Natural killer cell (primary cell): ENCODE data around the gene CCDC63. TPM values are rescaled to one million over a fixed set of nuclear protein-coding genes. Genes with fewer than 3 reads are reported as not detected.

Experiments used
- ATAC-seq, 3 donors: fragments of 150-1000 bp in 2 of 3; fragments of 200-7000 bp in 1 of 3; cut with Tn5 transposase; 1 replicate in 1 of 3; 2 replicates in 2 of 3; pipeline ENCODE4 v1.10.0; 2021; ENCODE audit warnings: mild to moderate bottlenecking in 2 of 3, moderate library complexity in 2 of 3
- DNase-seq, 2 donors: peaks; one replicate each; pipeline versions ENCODE4 v3.0.0 to v3.0.0-alpha.2; 2013 to 2021; ENCODE audit warnings: mixed read lengths in 1 of 2
- H3K27ac ChIP-seq: one replicate; pipeline ENCODE4 v1.5.1; 2013; ENCODE audit warnings: mild to moderate bottlenecking, low read length
- H3K27me3 ChIP-seq: one replicate; pipeline ENCODE4 v1.6.1; 2013; ENCODE audit warnings: low read length; ENCODE audit not compliant: control insufficient read depth, insufficient read depth
- H3K36me3 ChIP-seq: one replicate; pipeline ENCODE4 v1.6.1; 2013; ENCODE audit warnings: low read length; ENCODE audit not compliant: control insufficient read depth, insufficient read depth
- H3K4me1 ChIP-seq: one replicate; pipeline ENCODE4 v1.6.1; 2013; ENCODE audit warnings: low read length; ENCODE audit not compliant: control insufficient read depth, insufficient read depth
- H3K4me3 ChIP-seq: one replicate; pipeline ENCODE4 v1.5.1; 2013; ENCODE audit warnings: low read length
- H3K9me3 ChIP-seq: one replicate; pipeline ENCODE4 v1.6.1; 2013; ENCODE audit warnings: low read length; ENCODE audit not compliant: control insufficient read depth, insufficient read depth
- H3K27ac Mint-ChIP-seq, 2 donors: one replicate each; pipeline ENCODE4 v1.8.0; 2022; ENCODE audit warnings: mild to moderate bottlenecking in 2 of 2, mixed read lengths in 2 of 2, moderate library complexity in 1 of 2
- H3K27me3 Mint-ChIP-seq, 2 donors: one replicate each; pipeline ENCODE4 v1.8.0; 2022; ENCODE audit warnings: low read depth in 2 of 2, mixed read lengths in 2 of 2
- H3K36me3 Mint-ChIP-seq: one replicate; pipeline ENCODE4 v1.8.0; 2022; ENCODE audit warnings: mixed read lengths
- H3K4me1 Mint-ChIP-seq, 2 donors: one replicate each; pipeline ENCODE4 v1.8.0; 2022; ENCODE audit warnings: mixed read lengths in 2 of 2
- H3K4me3 Mint-ChIP-seq: one replicate; pipeline ENCODE4 v1.8.0; 2022; ENCODE audit warnings: mild to moderate bottlenecking, moderate library complexity, mixed read lengths
- H3K9me3 Mint-ChIP-seq, 2 donors: one replicate each; pipeline ENCODE4 v1.8.0; 2022; ENCODE audit warnings: mixed read lengths in 2 of 2
- WGBS: methylation state at CpG from one replicate; pipeline ENCODE4 v1.1.7; 2013; ENCODE audit warnings: missing lambda C conversion rate; ENCODE audit not compliant: insufficient coverage; 5-methylcytosine and 5-hydroxymethylcytosine counted together
- intact Hi-C: fragments of 100-400 bp; cut with micrococcal nuclease; formaldehyde crosslinking; loops from one replicate; pipeline ENCODE4 v1.14.2; 2022
- total RNA-seq, 4 donors: library from RNA; stranded (reverse); fragments of 120-200 nt in 1 of 4; gene quantifications; one replicate each; pipeline versions ENCODE4 v1.2.3 to v1.2.4, GENCODE V29; 2013 to 2022
- TF ChIP-seq, protein P1 (sequence below): fragments of 200-600 bp; IDR thresholded peaks from one replicate; pipeline ENCODE4 v1.8.0; 2022; ENCODE audit warnings: antibody characterized with exemption

Gene CCDC63
- total RNA-seq, 3 donors from 2014 or later (not counting 1 experiment from before 2014, with no cell fraction given), result not detected

DNA sequence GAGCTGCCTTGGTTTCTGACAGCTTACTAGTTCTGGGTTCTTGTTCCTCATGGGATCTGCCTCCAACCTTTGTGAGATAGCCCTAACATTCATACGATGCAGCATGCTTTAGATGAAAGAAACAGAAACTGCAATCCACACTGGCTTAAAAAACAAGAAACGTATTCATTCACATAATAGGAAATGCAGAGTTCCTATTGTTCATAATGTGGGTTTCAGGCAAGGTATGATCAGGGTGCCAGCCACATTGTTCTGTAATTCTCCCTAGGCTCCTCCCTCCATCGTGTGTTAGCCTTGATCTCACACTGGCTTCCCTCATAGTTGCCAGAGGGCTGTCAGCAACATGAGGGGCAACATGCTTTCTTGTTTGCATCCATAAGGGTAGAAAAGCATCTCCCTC lies 2.7 kb upstream of the CCDC63 start:
- H3K4me3 ChIP-seq, result no peak overlapping the region
- no peaks in the 10 kb centered on the region for H3K36me3 ChIP-seq
- intact Hi-C loops, result no loop called here
- H3K36me3 Mint-ChIP-seq, result no peaks in the 10 kb centered on the region
- H3K27ac ChIP-seq, result no peak overlapping the region
- no peak overlapping the region for H3K27ac Mint-ChIP-seq
- H3K4me1 ChIP-seq, result peaks cover 8% of the 10 kb centered on the region
- H3K4me3 Mint-ChIP-seq, result no peak overlapping the region
- H3K27me3 Mint-ChIP-seq, result peaks cover 24 to 49% of the 10 kb centered on the region in 2 donors
- DNase-seq, result no peak
- H3K9me3 Mint-ChIP-seq, result no peaks in the 10 kb centered on the region
- WGBS, result 73% methylated on average over 2 of the region's 3 CpGs
- no peak for ATAC-seq
- peaks cover 8% of the 10 kb centered on the region for H3K27me3 ChIP-seq
- no peaks in the 10 kb centered on the region for H3K9me3 ChIP-seq
- peaks cover 0 to 8% of the 10 kb centered on the region in 2 donors for H3K4me1 Mint-ChIP-seq
- TF ChIP-seq, protein P1, sequence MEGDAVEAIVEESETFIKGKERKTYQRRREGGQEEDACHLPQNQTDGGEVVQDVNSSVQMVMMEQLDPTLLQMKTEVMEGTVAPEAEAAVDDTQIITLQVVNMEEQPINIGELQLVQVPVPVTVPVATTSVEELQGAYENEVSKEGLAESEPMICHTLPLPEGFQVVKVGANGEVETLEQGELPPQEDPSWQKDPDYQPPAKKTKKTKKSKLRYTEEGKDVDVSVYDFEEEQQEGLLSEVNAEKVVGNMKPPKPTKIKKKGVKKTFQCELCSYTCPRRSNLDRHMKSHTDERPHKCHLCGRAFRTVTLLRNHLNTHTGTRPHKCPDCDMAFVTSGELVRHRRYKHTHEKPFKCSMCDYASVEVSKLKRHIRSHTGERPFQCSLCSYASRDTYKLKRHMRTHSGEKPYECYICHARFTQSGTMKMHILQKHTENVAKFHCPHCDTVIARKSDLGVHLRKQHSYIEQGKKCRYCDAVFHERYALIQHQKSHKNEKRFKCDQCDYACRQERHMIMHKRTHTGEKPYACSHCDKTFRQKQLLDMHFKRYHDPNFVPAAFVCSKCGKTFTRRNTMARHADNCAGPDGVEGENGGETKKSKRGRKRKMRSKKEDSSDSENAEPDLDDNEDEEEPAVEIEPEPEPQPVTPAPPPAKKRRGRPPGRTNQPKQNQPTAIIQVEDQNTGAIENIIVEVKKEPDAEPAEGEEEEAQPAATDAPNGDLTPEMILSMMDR, result no peak

DNA sequence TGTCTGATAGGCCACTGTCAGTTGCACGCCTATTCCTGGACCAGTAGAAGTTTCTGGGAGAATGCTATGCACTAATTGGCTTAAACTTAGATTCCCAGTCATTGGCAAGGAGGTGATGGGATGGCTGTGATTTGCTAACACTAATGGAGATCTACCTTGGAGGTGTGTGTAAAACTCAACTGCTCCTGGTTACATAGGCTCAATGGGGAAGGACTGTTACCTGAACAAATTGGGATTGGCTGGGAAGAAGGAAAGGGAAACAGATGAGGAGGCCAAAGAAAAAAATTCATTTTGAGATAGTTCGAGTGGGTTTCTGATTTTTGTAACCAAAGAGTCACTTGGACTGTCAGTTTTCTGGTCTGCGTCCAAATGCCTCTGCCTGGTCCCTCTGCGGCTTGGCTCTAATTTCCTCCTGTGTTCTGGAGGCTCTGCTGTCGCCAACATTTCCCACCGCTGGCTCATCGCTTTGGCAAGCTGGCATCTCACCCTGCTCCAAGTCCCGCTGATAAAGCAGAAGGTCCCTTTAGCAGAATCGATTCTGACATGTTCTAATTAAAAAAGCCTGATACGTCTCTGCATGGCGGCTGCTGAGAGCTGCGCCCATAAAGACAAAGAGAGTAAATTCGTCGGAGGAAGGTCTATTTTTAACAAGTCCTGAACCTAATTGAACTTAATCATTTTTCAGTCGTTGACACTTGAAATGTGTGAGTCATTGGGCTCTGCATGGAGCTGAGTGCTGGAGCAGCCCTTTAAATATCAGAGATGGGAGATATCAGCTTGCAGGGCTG lies 2.0 kb upstream of the CCDC63 start:
- DNase-seq, result no peak
- Mint-ChIP-seq H3K9me3 (no peaks in the 10 kb centered on the region), H3K27me3 (peaks cover 24 to 49% of the 10 kb centered on the region in 2 donors), H3K4me1 (peaks cover 0 to 8% of the 10 kb centered on the region in 2 donors), H3K4me3 (no peak overlapping the region), H3K36me3 (no peaks in the 10 kb centered on the region), H3K27ac (no peak overlapping the region)
- Histone ChIP-seq H3K9me3 (no peaks in the 10 kb centered on the region), H3K4me1 (peaks cover 8% of the 10 kb centered on the region), H3K27me3 (peaks cover 8% of the 10 kb centered on the region), H3K36me3 (no peaks in the 10 kb centered on the region), H3K27ac (no peak overlapping the region), H3K4me3 (no peak overlapping the region)
- no peak for ATAC-seq
- 81% methylated on average over 15 of the region's 15 CpGs for WGBS
- intact Hi-C loops, result no loop called here
- TF ChIP-seq, protein P1, result no peak

DNA sequence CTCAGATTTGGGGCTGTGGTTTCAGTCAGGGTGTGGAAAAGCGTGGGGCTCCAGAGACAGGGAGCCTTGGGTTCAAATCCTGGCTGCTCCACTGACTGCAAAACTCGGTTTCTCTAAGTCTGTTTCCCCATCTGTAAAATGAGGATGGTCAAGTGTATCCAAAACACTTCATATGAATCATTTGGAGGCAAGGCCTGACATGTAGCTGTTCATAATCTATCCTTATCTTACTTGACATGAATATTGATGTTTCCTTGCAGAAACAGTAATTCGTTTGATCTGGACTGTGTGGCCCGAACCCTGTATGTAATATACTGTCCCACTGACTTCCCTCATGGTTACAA lies 1.5 kb upstream of the CCDC63 start:
- Histone ChIP-seq H3K27me3 (peaks cover 8% of the 10 kb centered on the region), H3K27ac (no peak overlapping the region), H3K36me3 (no peaks in the 10 kb centered on the region), H3K9me3 (no peaks in the 10 kb centered on the region), H3K4me1 (peaks cover 8% of the 10 kb centered on the region), H3K4me3 (no peak overlapping the region)
- H3K4me3 Mint-ChIP-seq, result no peak overlapping the region
- TF ChIP-seq, protein P1, result no peak
- DNase-seq (no peak), ATAC-seq (no peak)
- intact Hi-C loops, result no loop called here
- H3K4me1 Mint-ChIP-seq, result peaks cover 0 to 8% of the 10 kb centered on the region in 2 donors
- 96% methylated on average over 4 of the region's 4 CpGs for WGBS
- H3K27me3 Mint-ChIP-seq, result peaks cover 24 to 49% of the 10 kb centered on the region in 2 donors
- H3K27ac Mint-ChIP-seq, result no peak overlapping the region
- no peaks in the 10 kb centered on the region for H3K9me3 Mint-ChIP-seq
- no peaks in the 10 kb centered on the region for H3K36me3 Mint-ChIP-seq
